Activated CD8-positive, alpha-beta T cell treated with anti-CD3 and anti-CD28 coated beads for 36 hours (primary cell): ENCODE results near the gene SPSB2. TPM values are rescaled to one million over a fixed set of nuclear protein-coding genes. Genes with fewer than 3 reads are reported as not detected.
A peak's percentile ranks its signal among the peaks of the same experiment; 100 is the strongest.
"Not testable (repeated sequence)": the region's sequence is repeated elsewhere in the genome, so short reads cannot be mapped to it uniquely, and the experiment has no call there.

Experiments
- ATAC-seq: fragments of 200-7000 bp; cut with Tn5 transposase; one replicate; pipeline ENCODE4 v1.10.0; 2021; ENCODE audit warnings: mild to moderate bottlenecking, moderate library complexity
- CTCF ChIA-PET: fragments of 350-600 bp; sonication (Branson Sonifier 250); formaldehyde crosslinking; loops from one replicate; lab custom pipeline; 2021; ENCODE audit warnings: antibody characterized with exemption; lab: Charles Lee
- POLR2A ChIA-PET: fragments of 350-600 bp; sonication (Branson Sonifier 250); formaldehyde crosslinking; loops from one replicate; lab custom pipeline; 2021; ENCODE audit warnings: antibody characterized with exemption; lab: Charles Lee
- DNase-seq: peaks from one replicate; pipeline ENCODE4 v3.0.0-alpha.2; 2020
- H3K27ac Mint-ChIP-seq: one replicate; pipeline ENCODE4 v1.8.0; 2021; ENCODE audit warnings: mild to moderate bottlenecking, mixed read lengths
- H3K27me3 Mint-ChIP-seq: one replicate; pipeline ENCODE4 v1.8.0; 2021; ENCODE audit warnings: mixed read lengths
- H3K36me3 Mint-ChIP-seq: one replicate; pipeline ENCODE4 v1.8.0; 2021; ENCODE audit warnings: low read depth, mixed read lengths
- H3K4me1 Mint-ChIP-seq: one replicate; pipeline ENCODE4 v1.8.0; 2021; ENCODE audit warnings: low read depth, mixed read lengths
- H3K4me3 Mint-ChIP-seq: one replicate; pipeline ENCODE4 v1.8.0; 2021; ENCODE audit warnings: mild to moderate bottlenecking, moderate library complexity, mixed read lengths
- H3K9me3 Mint-ChIP-seq: one replicate; pipeline ENCODE4 v1.8.0; 2021; ENCODE audit warnings: mixed read lengths
- CTCF ChIP-seq: fragments of 200-600 bp; IDR thresholded peaks from one replicate; pipeline ENCODE4 v1.8.0; 2022; ENCODE audit warnings: antibody characterized with exemption, mild to moderate bottlenecking
- intact Hi-C: fragments of 100-400 bp; cut with micrococcal nuclease; formaldehyde crosslinking; loops from one replicate; pipeline ENCODE4 v1.10.0; 2022
- total RNA-seq, 2 experiments: library from RNA; stranded (reverse); gene quantifications; one replicate each; pipeline ENCODE4 v1.2.3, GENCODE V29; 2021

The SPSB2 gene
- total RNA-seq, 2 experiments from 2014 or later, result 2.2 to 2.6 TPM

GRCh38 chr12:6899837-6900519 lies 26.9 kb upstream of the SPSB2 start:
- no peak overlapping the region for H3K27ac Mint-ChIP-seq
- intact Hi-C loops, result no loop called here
- H3K9me3 Mint-ChIP-seq, result no peaks in the 10 kb centered on the region
- H3K4me1 Mint-ChIP-seq, result peaks cover 12% of the 10 kb centered on the region
- ATAC-seq (no peak), DNase-seq (peak; percentile 60)
- no peaks in the 10 kb centered on the region for H3K36me3 Mint-ChIP-seq
- no peak for TF ChIP-seq CTCF
- no peaks in the 10 kb centered on the region for H3K27me3 Mint-ChIP-seq
- ChIA-PET POLR2A (interaction anchor here (0.8 to 1.5 kb wide), 4 partner anchors 9 to 44 kb away, joined by 3 to 4 read pairs (median 4); partner anchors contain the start of genes C12orf57 and RNU7-1), CTCF (interaction anchor here (1.7 to 4.4 kb wide), 3 partner anchors 9 to 27 kb away, joined by 5 to 19 read pairs (median 11); partner anchors contain the start of gene SPSB2)
- no peak overlapping the region for H3K4me3 Mint-ChIP-seq

GRCh38 chr12:6899427-6899826 lies 26.3 kb upstream of the SPSB2 start:
- CTCF ChIA-PET, result interaction anchor here (1.7 to 4.4 kb wide), 3 partner anchors 8 to 27 kb away, joined by 5 to 19 read pairs (median 11); partner anchors contain the start of gene SPSB2
- no peaks in the 10 kb centered on the region for H3K9me3 Mint-ChIP-seq
- H3K4me1 Mint-ChIP-seq, result peaks cover 12% of the 10 kb centered on the region
- H3K27ac Mint-ChIP-seq, result no peak overlapping the region
- intact Hi-C loops, result no loop called here
- no peaks in the 10 kb centered on the region for H3K27me3 Mint-ChIP-seq
- H3K4me3 Mint-ChIP-seq, result no peak overlapping the region
- H3K36me3 Mint-ChIP-seq, result no peaks in the 10 kb centered on the region
- DNase-seq, result no peak
- POLR2A ChIA-PET, result interaction anchor here (0.8 to 1.5 kb wide), 4 partner anchors 8 to 44 kb away, joined by 3 to 4 read pairs (median 4); partner anchors contain the start of genes C12orf57 and RNU7-1
- no peak for ATAC-seq
- no peak for TF ChIP-seq CTCF

- Mint-ChIP-seq H3K9me3 (no peaks in the 10 kb centered on the region), H3K36me3 (peaks cover 2% of the 10 kb centered on the region), H3K27me3 (no peaks in the 10 kb centered on the region), H3K27ac (no peak overlapping the region), H3K4me3 (no peak overlapping the region), H3K4me1 (peaks cover 14% of the 10 kb centered on the region)
- ATAC-seq (no peak), DNase-seq (no peak)
- TF ChIP-seq CTCF, result no peak
- intact Hi-C loops, result no loop called here
- CTCF ChIA-PET, result interaction anchor here (0.9 to 4.4 kb wide), 4 partner anchors 24 to 213 kb away, joined by 3 to 19 read pairs (median 4); partner anchors contain the start of gene SPSB2
- POLR2A ChIA-PET, result interaction anchor here (0.8 to 1.0 kb wide), 2 partner anchors 17 to 30 kb away, joined by 3 to 4 read pairs; no protein-coding TSS in a partner anchor
These were observed 23.8 kb upstream of the SPSB2 start for GRCh38 chr12:6896846-6897435.

GRCh38 chr12:6894321-6894720 lies 21.2 kb upstream of the SPSB2 start:
- peaks cover 16% of the 10 kb centered on the region for H3K4me1 Mint-ChIP-seq
- ATAC-seq (no peak), DNase-seq (no peak)
- no peak for TF ChIP-seq CTCF
- no peaks in the 10 kb centered on the region for H3K27me3 Mint-ChIP-seq
- no peaks in the 10 kb centered on the region for H3K9me3 Mint-ChIP-seq
- H3K27ac Mint-ChIP-seq, result no peak overlapping the region
- intact Hi-C loops, result no loop called here
- no peak overlapping the region for H3K4me3 Mint-ChIP-seq
- CTCF ChIA-PET, result no interaction called here
- H3K36me3 Mint-ChIP-seq, result peaks cover 2% of the 10 kb centered on the region
- POLR2A ChIA-PET, result interaction anchor here (1.5 to 2.4 kb wide), 2 partner anchors 10 to 18 kb away, joined by 6 to 7 read pairs; partner anchors contain the start of gene LRRC23

GRCh38 chr12:6892683-6893082 lies 19.6 kb upstream of the SPSB2 start:
- ChIA-PET CTCF (interaction anchor here (2.1 to 2.8 kb wide), 6 partner anchors 10 to 45 kb away, joined by 6 to 41 read pairs (median 22); partner anchors contain the start of genes ENO2, LRRC23 and SPSB2), POLR2A (interaction anchor here (1.4 to 2.4 kb wide), 4 partner anchors 12 to 25 kb away, joined by 4 to 15 read pairs (median 9); partner anchors contain the start of genes LRRC23 and SPSB2)
- H3K4me3 Mint-ChIP-seq, result peak overlapping the region; percentile 73
- peaks cover 16% of the 10 kb centered on the region for H3K4me1 Mint-ChIP-seq
- H3K36me3 Mint-ChIP-seq, ATAC-seq, H3K9me3 Mint-ChIP-seq, intact Hi-C loops, H3K27me3 Mint-ChIP-seq, DNase-seq: not testable (repeated sequence)
- H3K27ac Mint-ChIP-seq, result peak overlapping the region; percentile 59
